ENCODE data around the gene NINJ1. TPM values are rescaled to one million over a fixed set of nuclear protein-coding genes. Genes with fewer than 3 reads are reported as not detected.
A peak's percentile ranks its signal among the peaks of the same experiment; 100 is the strongest.
"Not testable (repeated sequence)": the region's sequence is repeated elsewhere in the genome, so short reads cannot be mapped to it uniquely, and the experiment has no call there.

NINJ1 gene
- total and polyA plus RNA-seq, 4 donors, result 23.8 to 60.4 (median 47.5) TPM

GRCh38 chr9:93148721-93149120, 14.7 kb upstream of the NINJ1 start:
- no peak overlapping the region for H3K27ac ChIP-seq (ENCODE audit: low read depth, low read length)
- 71% methylated on average over 2 of the region's 2 CpGs for WGBS (ENCODE audit: insufficient coverage)
- H3K27me3 ChIP-seq (ENCODE audit: control insufficient read depth, insufficient read depth, low read length), result no peaks in the 10 kb centered on the region
- DNase-seq (ENCODE audit: low read depth in 4 of 6, low spot score in 6 of 6), result no peak
- no peaks in the 10 kb centered on the region for H3K36me3 ChIP-seq (ENCODE audit: control insufficient read depth, insufficient read depth, low read length)
- H3K4me3 ChIP-seq (ENCODE audit: low read depth, low read length), result no peak overlapping the region
- no peaks in the 10 kb centered on the region for H3K9me3 ChIP-seq (ENCODE audit: control insufficient read depth, insufficient read depth, low read length)
- peaks cover 8% of the 10 kb centered on the region for H3K4me1 ChIP-seq (ENCODE audit: control insufficient read depth, insufficient read depth, low read length)

- H3K27ac ChIP-seq (ENCODE audit: low read depth, low read length), result no peak overlapping the region
- no peaks in the 10 kb centered on the region for H3K36me3 ChIP-seq (ENCODE audit: control insufficient read depth, insufficient read depth, low read length)
- no CpG with 5 or more reads among the region's 2 CpGs for WGBS (ENCODE audit: insufficient coverage)
- H3K4me1 ChIP-seq (ENCODE audit: control insufficient read depth, insufficient read depth, low read length), result peaks cover 16% of the 10 kb centered on the region
- no peaks in the 10 kb centered on the region for H3K9me3 ChIP-seq (ENCODE audit: control insufficient read depth, insufficient read depth, low read length)
- H3K4me3 ChIP-seq (ENCODE audit: low read depth, low read length), result no peak overlapping the region
- H3K27me3 ChIP-seq (ENCODE audit: control insufficient read depth, insufficient read depth, low read length), result no peaks in the 10 kb centered on the region
- DNase-seq (ENCODE audit: low read depth in 4 of 6, low spot score in 6 of 6), result no peak
These were observed 13.6 kb upstream of the NINJ1 start for GRCh38 chr9:93147632-93148031.

- H3K9me3 ChIP-seq (ENCODE audit: control insufficient read depth, insufficient read depth, low read length); DNase-seq (ENCODE audit: low read depth in 4 of 6, low spot score in 6 of 6); H3K4me3 ChIP-seq (ENCODE audit: low read depth, low read length); H3K27me3 ChIP-seq (ENCODE audit: control insufficient read depth, insufficient read depth, low read length); H3K27ac ChIP-seq (ENCODE audit: low read depth, low read length); H3K36me3 ChIP-seq (ENCODE audit: control insufficient read depth, insufficient read depth, low read length): not testable (repeated sequence)
- H3K4me1 ChIP-seq (ENCODE audit: control insufficient read depth, insufficient read depth, low read length), result peaks cover 16% of the 10 kb centered on the region
- WGBS (ENCODE audit: insufficient coverage), result 92% methylated on average over 2 of the region's 6 CpGs
These were observed 12.6 kb upstream of the NINJ1 start for GRCh38 chr9:93146696-93147095.

- DNase-seq (ENCODE audit: low read depth in 4 of 6, low spot score in 6 of 6), result peak in 3 of 6 donors; percentile 75 to 92 (median 84)
- WGBS (ENCODE audit: insufficient coverage), result 21% methylated on average over 13 of the region's 15 CpGs
These were observed 9.9 kb upstream of the NINJ1 start for GRCh38 chr9:93143830-93144530.

GRCh38 chr9:93141771-93142483, 7.9 kb upstream of the NINJ1 start:
- Histone ChIP-seq H3K9me3 (ENCODE audit: control insufficient read depth, insufficient read depth, low read length) (no peaks in the 10 kb centered on the region), H3K27ac (ENCODE audit: low read depth, low read length) (no peak overlapping the region), H3K4me1 (ENCODE audit: control insufficient read depth, insufficient read depth, low read length) (peaks cover 16% of the 10 kb centered on the region), H3K36me3 (ENCODE audit: control insufficient read depth, insufficient read depth, low read length) (no peaks in the 10 kb centered on the region), H3K27me3 (ENCODE audit: control insufficient read depth, insufficient read depth, low read length) (no peaks in the 10 kb centered on the region), H3K4me3 (ENCODE audit: low read depth, low read length) (no peak overlapping the region)
- 72% methylated on average over 6 of the region's 8 CpGs for WGBS (ENCODE audit: insufficient coverage)
- DNase-seq (ENCODE audit: low read depth in 4 of 6, low spot score in 6 of 6), result no peak

More at GRCh38 chr9:93143830-93144530, 9.9 kb upstream of the NINJ1 start:
- peaks cover 16% of the 10 kb centered on the region for H3K4me1 ChIP-seq (ENCODE audit: control insufficient read depth, insufficient read depth, low read length)
- no peaks in the 10 kb centered on the region for H3K27me3 ChIP-seq (ENCODE audit: control insufficient read depth, insufficient read depth, low read length)
- no peaks in the 10 kb centered on the region for H3K9me3 ChIP-seq (ENCODE audit: control insufficient read depth, insufficient read depth, low read length)
- peak overlapping the region; percentile 88 for H3K27ac ChIP-seq (ENCODE audit: low read depth, low read length)
- H3K4me3 ChIP-seq (ENCODE audit: low read depth, low read length), result no peak overlapping the region
- H3K36me3 ChIP-seq (ENCODE audit: control insufficient read depth, insufficient read depth, low read length), result no peaks in the 10 kb centered on the region

GRCh38 chr9:93139365-93140182, 5.5 kb upstream of the NINJ1 start:
- Histone ChIP-seq H3K27ac (ENCODE audit: low read depth, low read length) (no peak overlapping the region), H3K27me3 (ENCODE audit: control insufficient read depth, insufficient read depth, low read length) (no peaks in the 10 kb centered on the region), H3K4me1 (ENCODE audit: control insufficient read depth, insufficient read depth, low read length) (peaks cover 35% of the 10 kb centered on the region), H3K4me3 (ENCODE audit: low read depth, low read length) (no peak overlapping the region), H3K9me3 (ENCODE audit: control insufficient read depth, insufficient read depth, low read length) (no peaks in the 10 kb centered on the region), H3K36me3 (ENCODE audit: control insufficient read depth, insufficient read depth, low read length) (no peaks in the 10 kb centered on the region)
- 98% methylated on average over 14 of the region's 16 CpGs for WGBS (ENCODE audit: insufficient coverage)
- DNase-seq (ENCODE audit: low read depth in 4 of 6, low spot score in 6 of 6), result no peak

GRCh38 chr9:93138171-93138764, 4.2 kb upstream of the NINJ1 start:
- 61% methylated on average over 5 of the region's 7 CpGs for WGBS (ENCODE audit: insufficient coverage)

GRCh38 chr9:93137362-93137761, 3.3 kb upstream of the NINJ1 start:
- H3K27ac ChIP-seq (ENCODE audit: low read depth, low read length), result no peak overlapping the region
- H3K4me1 ChIP-seq (ENCODE audit: control insufficient read depth, insufficient read depth, low read length), result peaks cover 35% of the 10 kb centered on the region
- no peaks in the 10 kb centered on the region for H3K27me3 ChIP-seq (ENCODE audit: control insufficient read depth, insufficient read depth, low read length)
- no peak overlapping the region for H3K4me3 ChIP-seq (ENCODE audit: low read depth, low read length)
- WGBS (ENCODE audit: insufficient coverage), result 80% methylated on average over 9 of the region's 11 CpGs
- no peak for DNase-seq (ENCODE audit: low read depth in 4 of 6, low spot score in 6 of 6)
- no peaks in the 10 kb centered on the region for H3K9me3 ChIP-seq (ENCODE audit: control insufficient read depth, insufficient read depth, low read length)
- H3K36me3 ChIP-seq (ENCODE audit: control insufficient read depth, insufficient read depth, low read length), result peaks cover under 1% of the 10 kb centered on the region

More at GRCh38 chr9:93138171-93138764, 4.2 kb upstream of the NINJ1 start:
- Histone ChIP-seq H3K9me3 (ENCODE audit: control insufficient read depth, insufficient read depth, low read length) (no peaks in the 10 kb centered on the region), H3K27me3 (ENCODE audit: control insufficient read depth, insufficient read depth, low read length) (no peaks in the 10 kb centered on the region), H3K36me3 (ENCODE audit: control insufficient read depth, insufficient read depth, low read length) (no peaks in the 10 kb centered on the region), H3K4me3 (ENCODE audit: low read depth, low read length) (no peak overlapping the region), H3K27ac (ENCODE audit: low read depth, low read length) (no peak overlapping the region), H3K4me1 (ENCODE audit: control insufficient read depth, insufficient read depth, low read length) (peaks cover 30% of the 10 kb centered on the region)
- DNase-seq (ENCODE audit: low read depth in 4 of 6, low spot score in 6 of 6), result no peak

- H3K27ac ChIP-seq (ENCODE audit: low read depth, low read length), result no peak overlapping the region
- peaks cover 49% of the 10 kb centered on the region for H3K4me1 ChIP-seq (ENCODE audit: control insufficient read depth, insufficient read depth, low read length)
- peak in 2 of 6 donors; percentile 44 to 83 for DNase-seq (ENCODE audit: low read depth in 4 of 6, low spot score in 6 of 6)
- H3K27me3 ChIP-seq (ENCODE audit: control insufficient read depth, insufficient read depth, low read length), result no peaks in the 10 kb centered on the region
- 34% methylated on average over 8 of the region's 11 CpGs for WGBS (ENCODE audit: insufficient coverage)
- H3K9me3 ChIP-seq (ENCODE audit: control insufficient read depth, insufficient read depth, low read length), result no peaks in the 10 kb centered on the region
- no peak overlapping the region for H3K4me3 ChIP-seq (ENCODE audit: low read depth, low read length)
- H3K36me3 ChIP-seq (ENCODE audit: control insufficient read depth, insufficient read depth, low read length), result peaks cover 8% of the 10 kb centered on the region
These were observed 2.0 kb upstream of the NINJ1 start for GRCh38 chr9:93136011-93136440.

All from spinal cord (tissue), 10 donors.